ENCODE data around the gene PRMT1.

PRMT1 gene

DNA sequence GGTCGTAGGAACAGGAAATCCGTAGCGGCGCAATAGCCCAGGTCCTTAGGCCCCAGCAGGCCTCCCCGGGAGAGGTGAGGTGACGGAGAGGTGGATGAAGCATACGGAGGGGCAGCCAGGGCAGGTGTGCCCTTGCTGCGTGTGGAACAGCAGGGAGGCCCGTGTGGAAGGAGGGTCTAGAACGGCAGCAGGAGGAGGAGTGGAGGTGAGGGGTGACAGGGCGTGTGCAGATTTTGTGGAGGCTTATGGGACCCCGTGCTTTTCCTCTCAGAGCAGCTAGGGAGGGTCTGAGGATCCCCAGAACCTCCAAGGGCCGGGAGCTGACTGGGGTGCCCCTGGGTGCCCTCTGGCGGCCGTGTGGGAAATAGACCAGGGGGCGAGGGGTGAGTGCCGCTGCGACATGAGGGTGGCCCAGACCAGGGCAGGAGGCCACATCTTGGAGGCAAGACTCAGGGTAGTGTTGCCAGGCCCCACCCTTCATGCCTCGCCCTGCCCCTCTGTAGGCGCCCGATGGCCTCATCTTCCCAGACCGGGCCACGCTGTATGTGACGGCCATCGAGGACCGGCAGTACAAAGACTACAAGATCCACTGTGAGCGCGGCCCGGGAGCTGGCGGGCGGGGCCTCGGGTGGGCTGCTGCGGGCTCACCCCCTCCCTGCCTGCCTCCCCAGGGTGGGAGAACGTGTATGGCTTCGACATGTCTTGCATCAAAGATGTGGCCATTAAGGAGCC is 7.3 kb downstream of the PRMT1 start:
- Mint-ChIP-seq H3K36me3 (ENCODE audit: low read depth) (peaks cover 47% of the 10 kb centered on the region), H3K4me1 (peaks cover 32% of the 10 kb centered on the region), H3K4me3 (no peak overlapping the region), H3K27me3 (ENCODE audit: low read depth) (no peaks in the 10 kb centered on the region), H3K9me3 (no peaks in the 10 kb centered on the region), H3K27ac (no peak overlapping the region)
- TF ChIP-seq, protein P1, sequence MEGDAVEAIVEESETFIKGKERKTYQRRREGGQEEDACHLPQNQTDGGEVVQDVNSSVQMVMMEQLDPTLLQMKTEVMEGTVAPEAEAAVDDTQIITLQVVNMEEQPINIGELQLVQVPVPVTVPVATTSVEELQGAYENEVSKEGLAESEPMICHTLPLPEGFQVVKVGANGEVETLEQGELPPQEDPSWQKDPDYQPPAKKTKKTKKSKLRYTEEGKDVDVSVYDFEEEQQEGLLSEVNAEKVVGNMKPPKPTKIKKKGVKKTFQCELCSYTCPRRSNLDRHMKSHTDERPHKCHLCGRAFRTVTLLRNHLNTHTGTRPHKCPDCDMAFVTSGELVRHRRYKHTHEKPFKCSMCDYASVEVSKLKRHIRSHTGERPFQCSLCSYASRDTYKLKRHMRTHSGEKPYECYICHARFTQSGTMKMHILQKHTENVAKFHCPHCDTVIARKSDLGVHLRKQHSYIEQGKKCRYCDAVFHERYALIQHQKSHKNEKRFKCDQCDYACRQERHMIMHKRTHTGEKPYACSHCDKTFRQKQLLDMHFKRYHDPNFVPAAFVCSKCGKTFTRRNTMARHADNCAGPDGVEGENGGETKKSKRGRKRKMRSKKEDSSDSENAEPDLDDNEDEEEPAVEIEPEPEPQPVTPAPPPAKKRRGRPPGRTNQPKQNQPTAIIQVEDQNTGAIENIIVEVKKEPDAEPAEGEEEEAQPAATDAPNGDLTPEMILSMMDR (IDR thresholded peaks at IDR 0.05; ENCODE audit: unreplicated experiment in 3 of 3) = no peak

DNA sequence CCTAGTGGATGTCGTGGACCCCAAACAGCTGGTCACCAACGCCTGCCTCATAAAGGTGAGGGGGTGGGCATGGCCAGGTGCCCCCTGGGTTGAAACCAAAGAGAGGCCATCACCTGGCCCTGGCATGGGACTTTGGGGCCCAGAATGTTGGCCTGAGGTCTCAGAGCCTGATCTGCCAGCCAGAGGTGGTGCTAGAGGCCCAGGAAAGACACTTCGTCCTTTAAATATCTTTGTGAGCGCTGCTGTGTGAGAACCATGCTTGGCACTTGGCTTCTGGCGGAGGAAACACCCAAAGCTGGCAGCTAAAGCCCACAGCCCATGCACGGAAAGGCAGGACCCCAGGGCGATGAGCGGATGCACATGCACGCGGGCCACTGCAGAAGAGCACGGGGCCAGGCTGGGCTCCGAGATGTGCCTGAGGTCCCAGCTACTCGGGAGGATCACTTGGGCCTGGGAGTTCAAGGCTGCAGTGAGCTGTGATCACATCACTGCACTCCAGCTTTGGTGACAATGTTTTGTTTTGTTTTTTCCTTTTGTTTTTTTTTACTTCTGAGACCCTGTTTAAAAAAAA is 8.0 kb downstream of the PRMT1 start:
- Mint-ChIP-seq H3K36me3 (ENCODE audit: low read depth) (peaks cover 47% of the 10 kb centered on the region), H3K9me3 (no peaks in the 10 kb centered on the region), H3K27ac (peak overlapping the region in 1 of 3 experiments; percentile 52), H3K27me3 (ENCODE audit: low read depth) (no peaks in the 10 kb centered on the region), H3K4me3 (no peak overlapping the region), H3K4me1 (peaks cover 30% of the 10 kb centered on the region)
- TF ChIP-seq, protein P1 (IDR thresholded peaks at IDR 0.05; ENCODE audit: unreplicated experiment in 3 of 3) = no peak

DNA sequence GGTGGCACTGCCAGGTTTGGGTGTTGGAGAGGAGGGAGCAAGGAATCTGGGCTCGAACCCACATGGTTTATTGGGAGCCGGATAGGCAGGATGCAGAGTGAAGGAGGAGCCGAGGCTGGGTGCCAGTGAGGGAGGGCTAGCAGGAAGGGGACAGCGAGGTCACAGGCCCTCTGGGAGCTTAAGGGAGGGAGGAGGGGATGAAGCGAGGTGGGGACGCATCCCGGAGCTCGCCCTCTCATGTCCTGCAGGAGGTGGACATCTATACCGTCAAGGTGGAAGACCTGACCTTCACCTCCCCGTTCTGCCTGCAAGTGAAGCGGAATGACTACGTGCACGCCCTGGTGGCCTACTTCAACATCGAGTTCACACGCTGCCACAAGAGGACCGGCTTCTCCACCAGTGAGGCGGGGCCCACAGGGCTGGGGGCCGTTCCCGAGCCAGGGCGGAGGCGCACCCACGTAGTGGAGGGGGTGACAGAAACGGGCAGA is 8.8 kb downstream of the PRMT1 start:
- H3K27me3 Mint-ChIP-seq (ENCODE audit: low read depth) = no peaks in the 10 kb centered on the region

DNA sequence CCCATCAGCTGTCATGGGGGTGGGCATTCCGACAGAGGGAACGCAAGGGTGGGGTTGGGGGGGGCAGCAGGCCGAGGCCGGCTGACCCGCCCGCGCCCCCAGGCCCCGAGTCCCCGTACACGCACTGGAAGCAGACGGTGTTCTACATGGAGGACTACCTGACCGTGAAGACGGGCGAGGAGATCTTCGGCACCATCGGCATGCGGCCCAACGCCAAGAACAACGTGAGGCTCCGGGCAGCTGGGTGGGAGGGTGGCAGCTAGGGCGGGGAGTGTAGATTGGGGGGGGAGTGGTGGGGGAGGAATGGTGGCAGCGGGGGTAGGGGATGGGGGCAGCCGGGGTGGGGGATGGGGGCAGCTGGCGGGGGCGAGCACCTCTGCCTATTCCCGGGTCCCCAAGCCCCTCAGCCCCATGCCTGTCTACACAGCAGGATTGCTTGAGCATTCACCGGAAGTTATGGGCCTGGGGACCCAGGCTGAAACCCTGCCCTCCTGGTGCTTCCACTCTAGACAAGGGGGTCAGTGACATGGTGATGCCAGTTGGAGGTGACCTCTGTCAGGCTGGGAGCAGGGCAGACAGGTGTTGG is 9.5 kb downstream of the PRMT1 start:
- peak overlapping the region in 1 of 3 experiments; percentile 29 for H3K4me3 Mint-ChIP-seq
- H3K27me3 Mint-ChIP-seq (ENCODE audit: low read depth) = no peaks in the 10 kb centered on the region
- H3K36me3 Mint-ChIP-seq (ENCODE audit: low read depth) = peaks cover 42% of the 10 kb centered on the region
- no peaks in the 10 kb centered on the region for H3K9me3 Mint-ChIP-seq
- peaks cover 35% of the 10 kb centered on the region for H3K4me1 Mint-ChIP-seq
- H3K27ac Mint-ChIP-seq = peak overlapping the region in 1 of 3 experiments; percentile 49
- TF ChIP-seq, protein P1 (IDR thresholded peaks at IDR 0.05; ENCODE audit: unreplicated experiment in 3 of 3) = no peak

More for the DNA sequence above, 8.8 kb downstream of the PRMT1 start:
- TF ChIP-seq, protein P1 (IDR thresholded peaks at IDR 0.05; ENCODE audit: unreplicated experiment in 3 of 3) = no peak
- no peak overlapping the region for H3K4me3 Mint-ChIP-seq
- H3K36me3 Mint-ChIP-seq (ENCODE audit: low read depth) = peaks cover 44% of the 10 kb centered on the region
- H3K4me1 Mint-ChIP-seq = peaks cover 30% of the 10 kb centered on the region
- H3K9me3 Mint-ChIP-seq = no peaks in the 10 kb centered on the region
- no peak overlapping the region for H3K27ac Mint-ChIP-seq

DNA sequence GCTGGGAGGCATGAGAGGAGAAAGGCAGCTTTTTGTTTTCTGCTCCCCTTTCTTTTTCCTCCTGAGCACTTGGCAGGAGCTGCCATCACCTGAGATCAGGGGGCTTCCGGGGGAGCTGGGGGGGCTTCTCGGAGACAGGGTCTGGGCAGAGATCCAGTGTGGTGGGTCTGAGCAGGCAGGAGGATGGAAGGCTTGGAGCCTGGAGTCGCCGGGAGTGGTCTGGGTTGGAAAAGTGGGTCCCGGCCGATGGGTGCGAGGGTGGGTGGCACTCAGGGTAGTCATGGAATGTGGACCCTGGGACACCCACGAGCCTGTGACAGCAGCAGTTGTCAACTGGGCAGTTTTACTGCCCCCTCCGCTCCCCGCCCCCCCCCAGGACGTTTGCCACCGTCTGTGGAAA is 10.1 kb downstream of the PRMT1 start:
- Mint-ChIP-seq H3K36me3 (ENCODE audit: low read depth) (peaks cover 38% of the 10 kb centered on the region), H3K4me3 (peak overlapping the region in 1 of 3 experiments; percentile 29), H3K27ac (peak overlapping the region in 2 of 3 experiments; percentile 49 to 86), H3K4me1 (peaks cover 35% of the 10 kb centered on the region), H3K27me3 (ENCODE audit: low read depth) (no peaks in the 10 kb centered on the region), H3K9me3 (no peaks in the 10 kb centered on the region)
- TF ChIP-seq, protein P1 (IDR thresholded peaks at IDR 0.05; ENCODE audit: unreplicated experiment in 3 of 3) = no peak
